ENCODE data around the gene GRID1.
"Not testable (repeated sequence)": the region's sequence is repeated elsewhere in the genome, so short reads cannot be mapped to it uniquely, and the experiment has no call there.

GRID1 gene

GRCh38 chr10:86391986-86392722 is 25.6 kb upstream of the GRID1 start:
- no peak for DNase-seq

- DNase-seq: no peak
Measured at GRCh38 chr10:86391236-86391840, 24.7 kb upstream of the GRID1 start.

- DNase-seq: no peak
Measured at GRCh38 chr10:86390337-86391120, 23.9 kb upstream of the GRID1 start.

GRCh38 chr10:86389441-86390193 is 23.0 kb upstream of the GRID1 start:
- DNase-seq: peak; percentile 20

- DNase-seq: not testable (repeated sequence)
Measured at GRCh38 chr10:86389109-86389440, 22.5 kb upstream of the GRID1 start.

- DNase-seq: no peak
Measured at GRCh38 chr10:86388119-86388704, 21.6 kb upstream of the GRID1 start.

- DNase-seq: no peak
Measured at GRCh38 chr10:86387178-86387794, 20.7 kb upstream of the GRID1 start.

- DNase-seq: no peak
Measured at GRCh38 chr10:86385806-86386205, 19.2 kb upstream of the GRID1 start.

GRCh38 chr10:86377797-86378146 is 11.2 kb upstream of the GRID1 start:
- no peak for DNase-seq

- peak; percentile 50 for DNase-seq
Measured at GRCh38 chr10:86376852-86377796, 10.5 kb upstream of the GRID1 start.

- DNase-seq: no peak
Measured at GRCh38 chr10:86376403-86376802, 9.8 kb upstream of the GRID1 start.

GRCh38 chr10:86375204-86375603 is 8.6 kb upstream of the GRID1 start:
- DNase-seq: no peak

GRCh38 chr10:86374664-86375063 is 8.1 kb upstream of the GRID1 start:
- DNase-seq: no peak

GRCh38 chr10:86373828-86374227 is 7.2 kb upstream of the GRID1 start:
- DNase-seq: no peak

- DNase-seq: no peak
Measured at GRCh38 chr10:86373251-86373650, 6.7 kb upstream of the GRID1 start.

- no peak for DNase-seq
Measured at GRCh38 chr10:86372784-86373239, 6.2 kb upstream of the GRID1 start.

GRCh38 chr10:86372119-86372783 is 5.7 kb upstream of the GRID1 start:
- DNase-seq: no peak

- no peak for DNase-seq
Measured at GRCh38 chr10:86371691-86372090, 5.1 kb upstream of the GRID1 start.

- no peak for DNase-seq
Measured at GRCh38 chr10:86371116-86371515, 4.5 kb upstream of the GRID1 start.

GRCh38 chr10:86370006-86370585 is 3.5 kb upstream of the GRID1 start:
- no peak for DNase-seq

Data from hematopoietic multipotent progenitor cell treated with erythropoietin and hydrocortisone succinate and interleukin-3 and kit ligand, for 8 days (in vitro differentiated cells).